Right atrium auricular region (tissue), 2 donors: Measurements from ENCODE around the gene PHACTR2. TPM values are rescaled to one million over a fixed set of nuclear protein-coding genes. Genes with fewer than 3 reads are reported as not detected.
"Not testable (repeated sequence)": the region's sequence is repeated elsewhere in the genome, so short reads cannot be mapped to it uniquely, and the experiment has no call there.

Experiments
- DNase-seq: peaks from one replicate; pipeline ENCODE4 v3.0.0-alpha.2; 2019; ENCODE audit warnings: low spot score
- H3K27ac ChIP-seq, 2 donors: fragments of 200-600 bp; sonication (generic); 1 replicate in 1 of 2; 2 replicates in 1 of 2; pipeline ENCODE4 v1.5.1; 2016 to 2019
- H3K27me3 ChIP-seq, 2 donors: fragments of 200-600 bp; sonication (generic); one replicate each; pipeline versions ENCODE4 v1.5.1 to v1.6.0; 2017 to 2019
- H3K36me3 ChIP-seq: fragments of 200-600 bp; sonication (generic); one replicate; pipeline ENCODE4 v1.5.1; 2016
- H3K4me1 ChIP-seq, 2 donors: fragments of 200-600 bp; sonication (generic); one replicate each; pipeline versions ENCODE4 v1.5.1 to v1.6.0; 2017 to 2019
- H3K4me3 ChIP-seq, 2 donors: fragments of 200-600 bp; sonication (generic); 1 replicate in 1 of 2; 2 replicates in 1 of 2; pipeline ENCODE4 v1.5.1; 2017 to 2019; ENCODE audit warnings: mild to moderate bottlenecking in 1 of 2, moderate library complexity in 1 of 2
- H3K9me3 ChIP-seq, 2 donors: fragments of 200-600 bp; sonication (generic); one replicate each; pipeline ENCODE4 v1.5.1; 2019
- CTCF ChIP-seq, 2 donors: fragments of 200-600 bp; sonication (generic); IDR thresholded peaks; one replicate each; pipeline ENCODE4 v1.5.1; 2019; ENCODE audit warnings: antibody characterized with exemption in 2 of 2
- total RNA-seq, 2 donors: library from RNA; depleted of rRNA; stranded (reverse); fragments of >200 nt; gene quantifications; one replicate each; pipeline ENCODE4 v1.1.0, GENCODE V29; 2016

PHACTR2 gene
- total RNA-seq, 2 donors from 2014 or later = 47.6 to 54.4 TPM

DNA sequence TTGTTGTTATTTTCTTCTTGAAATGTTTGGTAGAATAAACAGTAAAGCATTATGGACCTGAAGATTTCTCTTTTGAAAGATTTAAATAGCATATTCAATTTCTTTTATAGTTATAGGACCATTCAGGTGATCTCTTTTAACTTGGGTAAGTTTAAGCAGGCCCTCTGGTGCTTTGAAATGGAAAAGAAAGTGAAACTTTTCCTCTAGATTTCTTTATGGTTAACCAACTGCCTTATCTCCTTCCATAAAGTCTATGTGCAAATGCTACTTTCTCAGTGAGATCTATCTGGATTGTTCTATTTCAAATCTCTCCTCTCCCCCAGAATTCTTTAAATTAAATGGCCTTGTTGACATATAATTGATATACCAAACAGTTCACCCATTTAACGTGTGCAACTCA, 54.0 kb downstream of the PHACTR2 start:
- peaks cover 0 to 24% of the 10 kb centered on the region in 2 donors for H3K4me1 ChIP-seq
- H3K9me3 ChIP-seq = no peaks in the 10 kb centered on the region
- no peak overlapping the region for H3K4me3 ChIP-seq
- DNase-seq = no peak
- TF ChIP-seq CTCF (IDR thresholded peaks at IDR 0.05) = no peak
- H3K27ac ChIP-seq = no peak overlapping the region
- no peaks in the 10 kb centered on the region for H3K36me3 ChIP-seq
- no peaks in the 10 kb centered on the region for H3K27me3 ChIP-seq

DNA sequence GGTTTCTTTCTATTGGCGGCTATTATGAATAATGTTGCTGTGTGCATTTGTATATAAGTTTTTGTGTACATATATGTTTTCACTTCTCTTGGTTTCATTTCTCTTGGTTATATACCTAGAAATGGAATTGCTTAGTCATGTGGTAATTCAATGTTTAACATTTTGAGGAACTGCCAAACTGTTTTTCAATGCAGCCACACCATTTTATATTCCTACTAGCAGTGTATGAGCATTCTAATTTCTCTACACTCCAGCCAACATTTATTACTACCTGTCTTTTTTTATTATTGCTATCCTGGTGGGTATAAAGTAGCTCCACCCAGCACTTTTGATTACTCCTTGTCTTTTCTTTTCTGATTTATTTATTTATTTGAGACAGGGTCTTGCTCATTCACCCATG, 54.8 kb downstream of the PHACTR2 start:
- TF ChIP-seq CTCF (IDR thresholded peaks at IDR 0.05) = no peak
- Histone ChIP-seq H3K9me3 (no peaks in the 10 kb centered on the region), H3K4me3 (no peak overlapping the region), H3K4me1 (peaks cover 0 to 24% of the 10 kb centered on the region in 2 donors), H3K27ac (no peak overlapping the region), H3K27me3 (no peaks in the 10 kb centered on the region), H3K36me3 (no peaks in the 10 kb centered on the region)
- DNase-seq = no peak

DNA sequence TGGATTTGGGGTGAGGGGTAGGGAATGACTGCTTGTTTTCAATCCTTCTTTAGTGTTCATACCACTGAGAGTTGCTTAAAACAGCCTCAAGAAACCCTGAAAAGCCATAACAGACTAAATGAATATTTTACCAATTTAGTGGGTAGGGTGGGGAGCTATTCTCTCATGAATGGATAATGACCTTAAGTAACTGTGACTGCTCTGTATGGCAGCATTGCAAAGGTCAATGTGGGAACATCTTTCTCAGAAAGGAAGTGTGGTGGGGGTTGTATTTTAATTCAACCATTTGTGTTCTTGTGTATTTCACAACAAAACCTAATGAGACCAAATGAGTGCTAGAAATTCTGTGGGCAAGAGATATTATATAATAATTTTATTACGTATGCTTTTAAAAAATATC, 55.7 kb downstream of the PHACTR2 start:
- no peak overlapping the region for H3K27ac ChIP-seq
- DNase-seq = no peak
- no peaks in the 10 kb centered on the region for H3K36me3 ChIP-seq
- no peaks in the 10 kb centered on the region for H3K9me3 ChIP-seq
- H3K27me3 ChIP-seq = no peaks in the 10 kb centered on the region
- H3K4me3 ChIP-seq = no peak overlapping the region
- no peak for TF ChIP-seq CTCF (IDR thresholded peaks at IDR 0.05)
- H3K4me1 ChIP-seq = peaks cover 0 to 24% of the 10 kb centered on the region in 2 donors

DNA sequence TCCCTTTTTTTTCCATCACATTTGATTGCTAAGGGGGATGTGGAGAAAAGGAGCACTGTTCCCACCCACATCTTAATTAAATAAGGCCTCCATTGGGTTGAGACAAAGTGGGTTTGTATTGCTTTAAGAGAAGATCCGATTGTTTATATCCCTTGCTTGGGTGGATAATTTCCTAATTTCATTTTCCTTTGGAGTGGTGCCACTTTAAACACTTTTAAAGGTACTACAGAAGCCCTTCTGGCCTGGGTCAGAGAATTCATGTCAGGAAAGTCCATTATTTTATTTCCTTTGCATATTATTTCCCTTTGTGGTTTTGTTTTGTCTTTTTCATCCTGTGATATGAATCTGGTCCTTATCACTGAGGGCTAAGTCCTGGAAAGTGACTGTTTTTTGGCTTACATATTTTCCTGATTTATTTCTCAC, 56.9 kb downstream of the PHACTR2 start:
- no peaks in the 10 kb centered on the region for H3K36me3 ChIP-seq
- H3K4me1 ChIP-seq = peaks cover 0 to 24% of the 10 kb centered on the region in 2 donors
- no peaks in the 10 kb centered on the region for H3K27me3 ChIP-seq
- H3K27ac ChIP-seq = peak overlapping the region in 1 of 2 donors; percentile 15
- no peaks in the 10 kb centered on the region for H3K9me3 ChIP-seq
- TF ChIP-seq CTCF (IDR thresholded peaks at IDR 0.05) = no peak
- H3K4me3 ChIP-seq = no peak overlapping the region
- no peak for DNase-seq

DNA sequence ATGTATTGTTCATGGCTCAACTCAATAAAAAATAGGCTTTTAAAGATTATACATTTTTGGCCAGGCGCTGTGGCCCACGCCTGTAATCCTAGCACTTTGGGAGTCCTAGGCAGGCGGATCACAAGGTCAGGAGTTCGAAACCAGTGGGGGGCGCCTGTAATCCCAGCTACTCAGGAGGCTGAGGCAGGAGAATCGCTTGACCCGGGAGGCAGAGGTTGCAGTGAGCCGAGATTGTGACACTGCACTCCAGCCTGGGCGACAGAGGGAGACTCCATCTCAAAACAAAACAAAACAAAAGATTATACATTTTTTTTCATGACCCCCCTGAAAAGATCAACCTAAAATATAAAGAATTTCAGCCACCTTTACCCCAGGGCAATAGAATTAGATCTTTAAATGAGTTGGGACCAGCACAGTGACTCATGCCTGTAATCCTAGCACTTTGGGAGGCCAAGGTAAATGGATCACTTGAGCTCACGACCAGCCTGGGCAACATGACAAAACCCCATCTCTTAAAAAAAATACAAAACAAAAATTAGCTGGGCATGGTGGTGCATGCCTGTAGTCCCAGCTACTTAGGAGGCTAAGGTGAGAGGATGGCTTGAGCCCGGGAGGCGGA, 60.4 kb downstream of the PHACTR2 start:
- not testable (repeated sequence) for H3K27ac ChIP-seq, H3K4me3 ChIP-seq
- H3K4me1 ChIP-seq = peaks cover 0 to 36% of the 10 kb centered on the region in 2 donors

GRCh38 chr6:143739341-143739851, 61.6 kb downstream of the PHACTR2 start:
- Histone ChIP-seq H3K4me1 (peaks cover 0 to 38% of the 10 kb centered on the region in 2 donors), H3K4me3 (no peak overlapping the region), H3K27ac (peak overlapping the region in 1 of 2 donors; percentile 1), H3K36me3 (no peaks in the 10 kb centered on the region), H3K27me3 (no peaks in the 10 kb centered on the region), H3K9me3 (no peaks in the 10 kb centered on the region)
- DNase-seq = no peak
- TF ChIP-seq CTCF (IDR thresholded peaks at IDR 0.05) = no peak

More for the DNA sequence above, 60.4 kb downstream of the PHACTR2 start:
- DNase-seq, H3K9me3 ChIP-seq, H3K27me3 ChIP-seq, H3K36me3 ChIP-seq: not testable (repeated sequence)
